SU-DHL-6 (cell line): ENCODE data around the gene DIAPH1.

ENCODE experiments used
- H2AFZ ChIP-seq: fragments of 200-600 bp; sonication (generic); 2 replicates; pipeline ENCODE4 v1.6.1; 2014; ENCODE audit warnings: low read depth, mild to moderate bottlenecking, moderate library complexity, mixed read lengths, antibody characterized with exemption, low read length; ENCODE audit not compliant: severe bottlenecking
- H3F3A ChIP-seq: fragments of 200-600 bp; shearing (Covaris generic); 2 replicates; pipeline ENCODE4 v1.6.0; 2016; ENCODE audit warnings: antibody characterized with exemption, mild to moderate bottlenecking; ENCODE audit not compliant: insufficient read depth
- H3K27ac ChIP-seq: fragments of 200-600 bp; sonication (generic); 2 replicates; pipeline ENCODE4 v1.5.1; 2016; ENCODE audit warnings: low read depth, mild to moderate bottlenecking, low read length, moderate library complexity, mixed read lengths
- H3K27me3 ChIP-seq: fragments of 200-600 bp; sonication (generic), shearing (Covaris generic); 2 replicates; pipeline ENCODE4 v1.6.0; 2014; ENCODE audit warnings: mild to moderate bottlenecking, low read length
- H3K36me3 ChIP-seq: fragments of 200-600 bp; sonication (generic); 2 replicates; pipeline ENCODE4 v1.6.1; 2014; ENCODE audit warnings: mild to moderate bottlenecking, low read length, mixed read lengths
- H3K4me2 ChIP-seq: fragments of 300-600, 200-600 bp; shearing (Covaris generic), sonication (generic); 2 replicates; pipeline ENCODE4 v1.6.0; 2014; ENCODE audit warnings: low read length, low read depth, mild to moderate bottlenecking; ENCODE audit not compliant: poor library complexity, severe bottlenecking
- H3K4me3 ChIP-seq: fragments of 200-600 bp; sonication (generic); 2 replicates; pipeline ENCODE4 v1.5.1; 2014; ENCODE audit warnings: antibody characterized with exemption, low read length, mild to moderate bottlenecking, mixed read lengths; ENCODE audit not compliant: insufficient read depth, poor library complexity, severe bottlenecking
- H3K79me2 ChIP-seq: fragments of 200-600 bp; sonication (generic); 2 replicates; pipeline ENCODE4 v1.6.1; 2014; ENCODE audit warnings: mild to moderate bottlenecking, low read length, moderate library complexity; ENCODE audit not compliant: insufficient read depth
- H3K9ac ChIP-seq: fragments of 200-600 bp; sonication (generic); 2 replicates; pipeline ENCODE4 v1.7.0; 2014; ENCODE audit warnings: mild to moderate bottlenecking, low read length
- H3K9me2 ChIP-seq: fragments of 200-600 bp; sonication (generic); replicated peaks from 2 replicates; pipeline ENCODE4 v1.6.1; 2014; ENCODE audit warnings: low read length; ENCODE audit not compliant: insufficient read depth
- H3K9me3 ChIP-seq: fragments of 200-600 bp; sonication (generic); 2 replicates; pipeline ENCODE4 v1.6.1; 2014; ENCODE audit warnings: low read length, mixed read lengths; ENCODE audit not compliant: insufficient read depth
- H4K20me1 ChIP-seq: fragments of 200-600 bp; sonication (generic); 2 replicates; pipeline ENCODE4 v1.6.1; 2014; ENCODE audit warnings: low read depth, mild to moderate bottlenecking, antibody characterized with exemption, low read length, moderate library complexity, mixed read lengths
- CTCF ChIP-seq: fragments of 200-600 bp; sonication (generic); IDR thresholded peaks from one replicate; pipeline ENCODE4 v1.5.1; 2017; ENCODE audit warnings: antibody characterized with exemption, mild to moderate bottlenecking, low read length, moderate library complexity; ENCODE audit not compliant: insufficient read depth, poor library complexity, severe bottlenecking
- EZH2phosphoT487 ChIP-seq: fragments of 200-600 bp; sonication (generic), shearing (Covaris generic); conservative IDR thresholded peaks from 2 replicates; pipeline ENCODE4 v1.6.1; 2018; ENCODE audit warnings: mild to moderate bottlenecking, antibody characterized with exemption, low read length, moderate library complexity, mixed read lengths

DIAPH1 gene

GRCh38 chr5:141603923-141604717 is 14.7 kb downstream of the DIAPH1 start:
- no peak overlapping the region for H3K9ac ChIP-seq
- no peaks in the 10 kb centered on the region for H3K27me3 ChIP-seq
- H2AFZ ChIP-seq, result no peak overlapping the region
- H4K20me1 ChIP-seq, result peaks cover 33% of the 10 kb centered on the region
- H3K4me3 ChIP-seq, result no peak overlapping the region
- peaks cover 18% of the 10 kb centered on the region for H3F3A ChIP-seq
- H3K36me3 ChIP-seq, result no peaks in the 10 kb centered on the region
- no peak overlapping the region for H3K27ac ChIP-seq
- TF ChIP-seq EZH2phosphoT487 (no peak), CTCF (no peak)
- H3K9me3 ChIP-seq, result no peaks in the 10 kb centered on the region
- H3K4me2 ChIP-seq, result no peak overlapping the region
- peaks cover 93% of the 10 kb centered on the region for H3K79me2 ChIP-seq
- no peaks in the 10 kb centered on the region for H3K9me2 ChIP-seq

- Histone ChIP-seq H3K4me2 (no peak overlapping the region), H3K79me2 (peaks cover 94% of the 10 kb centered on the region), H3F3A (peaks cover 19% of the 10 kb centered on the region), H3K4me3 (no peak overlapping the region), H3K9me2 (no peaks in the 10 kb centered on the region), H3K27ac (no peak overlapping the region), H3K27me3 (no peaks in the 10 kb centered on the region), H3K9me3 (no peaks in the 10 kb centered on the region), H3K36me3 (no peaks in the 10 kb centered on the region), H4K20me1 (peaks cover 30% of the 10 kb centered on the region), H3K9ac (no peak overlapping the region), H2AFZ (no peak overlapping the region)
- TF ChIP-seq CTCF (no peak), EZH2phosphoT487 (no peak)
Measured at GRCh38 chr5:141602606-141603005, 16.2 kb downstream of the DIAPH1 start.

GRCh38 chr5:141598391-141599345 is 20.1 kb downstream of the DIAPH1 start:
- H4K20me1 ChIP-seq, result peaks cover 12% of the 10 kb centered on the region; the same call in 1 of the 2 replicates
- no peaks in the 10 kb centered on the region for H3K9me2 ChIP-seq
- H3K27me3 ChIP-seq, result no peaks in the 10 kb centered on the region
- H3K4me2 ChIP-seq, result no peak overlapping the region
- H3F3A ChIP-seq, result peaks cover 8% of the 10 kb centered on the region; the same call in 1 of the 2 replicates
- no peak overlapping the region for H2AFZ ChIP-seq
- no peak for TF ChIP-seq CTCF
- no peak for TF ChIP-seq EZH2phosphoT487
- H3K9ac ChIP-seq, result no peak overlapping the region
- no peak overlapping the region for H3K27ac ChIP-seq
- no peak overlapping the region for H3K4me3 ChIP-seq
- peaks cover 71% of the 10 kb centered on the region for H3K79me2 ChIP-seq
- H3K9me3 ChIP-seq, result no peaks in the 10 kb centered on the region
- H3K36me3 ChIP-seq, result no peaks in the 10 kb centered on the region
